NCI-H1105 (cell line): Measurements from ENCODE around the gene ITIH5.
A peak's percentile ranks its signal among the peaks of the same experiment; 100 is the strongest.
"Not testable (repeated sequence)": the region's sequence is repeated elsewhere in the genome, so short reads cannot be mapped to it uniquely, and the experiment has no call there.

ENCODE experiments used
- DNase-seq: peaks from one replicate; lab custom pipeline; 2025; lab: John Stamatoyannopoulos, UW

The ITIH5 gene

DNA sequence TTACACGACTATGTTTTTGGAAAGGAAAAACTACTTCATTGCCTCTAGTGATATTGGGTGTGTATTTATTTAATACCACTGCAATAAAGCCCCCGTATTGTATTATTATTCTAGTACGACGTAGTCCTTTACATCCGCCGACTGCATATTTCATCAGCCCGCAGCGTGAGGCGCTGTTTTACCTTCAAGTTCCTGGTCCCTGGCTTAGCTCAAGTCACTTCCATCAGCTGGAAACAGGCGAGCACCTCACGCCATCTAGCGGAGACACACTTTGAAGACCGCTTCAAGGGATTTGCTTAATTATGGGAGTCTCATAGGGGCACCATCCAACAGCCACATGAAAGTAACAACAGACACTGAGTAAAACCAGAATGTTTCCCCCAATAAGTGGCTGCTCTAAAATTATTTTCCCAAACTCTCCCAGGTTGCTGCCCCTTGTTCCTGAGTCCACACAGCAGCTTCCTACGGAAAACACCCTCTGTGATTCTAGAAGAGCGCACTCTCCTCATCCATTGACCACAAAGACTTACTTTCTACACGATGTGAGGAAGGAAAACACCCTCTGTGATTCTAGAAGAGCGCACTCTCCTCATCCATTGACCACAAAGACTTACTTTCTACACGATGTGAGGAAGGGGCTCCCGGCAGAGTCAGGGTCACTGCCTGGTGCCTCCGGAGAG is 20.6 kb upstream of the ITIH5 start:
- DNase-seq = peak; percentile 63

DNA sequence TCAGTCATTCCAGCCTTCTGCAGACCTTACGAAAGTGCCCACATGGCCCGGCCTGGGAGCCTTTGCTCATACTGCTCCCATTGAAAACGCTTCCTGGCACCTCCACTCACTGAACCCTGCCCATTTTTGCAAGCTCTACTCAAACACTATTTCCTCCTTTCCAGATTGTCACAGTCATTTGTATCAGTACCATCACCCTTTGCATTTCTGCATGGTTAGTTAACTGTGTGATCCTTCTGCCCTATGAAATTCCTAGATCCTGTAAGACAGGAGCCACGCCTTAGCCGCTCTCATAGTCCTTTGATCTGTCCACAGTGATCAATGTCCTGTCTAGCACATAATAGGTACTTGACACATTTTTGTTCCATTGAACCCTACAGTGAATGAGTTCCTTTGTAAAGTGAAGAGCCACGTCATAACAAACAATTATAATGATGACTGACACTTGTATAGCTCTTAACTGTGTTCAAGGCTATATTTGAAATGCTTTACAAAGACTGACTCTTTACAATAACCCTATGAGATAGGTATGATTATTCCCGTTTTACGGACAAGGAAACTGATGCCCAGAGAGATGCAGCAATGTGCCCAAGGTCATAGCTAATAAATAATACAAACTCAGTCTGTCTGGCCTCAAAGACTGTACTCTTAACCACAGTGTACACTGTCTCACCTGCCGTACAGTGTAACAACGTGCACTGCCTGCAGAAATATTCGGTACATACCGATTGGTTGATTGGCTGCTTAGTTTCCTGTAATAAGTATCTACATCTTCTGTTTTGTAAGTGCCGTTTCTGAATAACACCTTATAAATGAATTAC is 19.8 kb upstream of the ITIH5 start:
- DNase-seq = no peak

GRCh38 chr10:7680078-7680477 is 13.3 kb upstream of the ITIH5 start:
- not testable (repeated sequence) for DNase-seq

DNA sequence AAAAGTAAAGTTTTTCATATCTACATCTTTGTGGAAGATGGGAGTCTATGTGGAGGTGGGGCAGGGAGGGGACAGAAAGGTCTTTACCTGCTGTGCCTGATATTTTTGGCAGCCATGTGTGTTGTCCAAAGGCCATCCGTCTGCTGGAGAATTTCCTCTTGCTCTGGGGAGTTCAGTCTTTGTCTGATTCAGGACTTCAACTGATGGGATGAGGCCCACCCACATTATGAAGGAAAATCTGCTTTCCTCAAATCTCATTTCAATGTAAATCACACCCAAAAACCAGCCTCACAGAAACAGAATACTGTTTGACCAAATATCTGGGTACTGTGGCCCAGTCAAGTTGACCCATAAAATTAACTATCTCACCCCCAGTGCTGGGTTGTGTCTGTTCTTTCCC is 12.5 kb upstream of the ITIH5 start:
- DNase-seq = no peak

DNA sequence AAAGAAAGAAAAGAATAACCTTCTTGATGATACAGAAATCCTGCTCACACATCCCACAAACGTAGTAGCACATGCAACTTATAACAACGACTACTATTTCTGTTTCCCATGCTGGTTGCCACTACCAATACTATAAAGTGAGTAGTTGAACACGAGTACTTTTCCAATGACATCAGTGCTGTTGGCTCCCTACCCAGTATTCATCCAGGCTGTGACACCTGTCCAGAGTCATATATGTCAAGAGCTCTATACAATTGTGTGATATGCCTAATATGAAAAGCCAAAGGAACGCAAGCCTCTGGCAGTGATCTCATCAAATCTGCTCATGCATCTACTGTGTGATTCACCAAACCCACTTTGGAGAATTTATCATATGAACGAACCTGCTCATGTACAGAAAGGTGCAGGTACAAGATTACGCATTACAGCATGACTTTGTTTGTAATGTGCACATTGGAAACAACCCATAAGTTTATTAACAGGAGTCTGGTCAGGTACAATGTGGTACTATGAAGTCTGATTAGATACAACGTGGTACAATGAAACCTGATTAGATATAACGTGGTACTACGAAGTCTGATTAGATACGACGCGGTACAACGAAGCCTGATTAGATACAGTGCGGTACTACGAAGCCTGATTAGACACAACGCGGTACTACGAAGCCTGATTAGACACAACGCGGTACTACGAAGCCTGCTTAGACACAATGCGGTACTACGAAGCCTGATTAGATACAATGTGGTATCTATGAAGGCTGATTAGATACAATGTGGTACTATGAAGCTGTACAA is 5.8 kb upstream of the ITIH5 start:
- DNase-seq = no peak

DNA sequence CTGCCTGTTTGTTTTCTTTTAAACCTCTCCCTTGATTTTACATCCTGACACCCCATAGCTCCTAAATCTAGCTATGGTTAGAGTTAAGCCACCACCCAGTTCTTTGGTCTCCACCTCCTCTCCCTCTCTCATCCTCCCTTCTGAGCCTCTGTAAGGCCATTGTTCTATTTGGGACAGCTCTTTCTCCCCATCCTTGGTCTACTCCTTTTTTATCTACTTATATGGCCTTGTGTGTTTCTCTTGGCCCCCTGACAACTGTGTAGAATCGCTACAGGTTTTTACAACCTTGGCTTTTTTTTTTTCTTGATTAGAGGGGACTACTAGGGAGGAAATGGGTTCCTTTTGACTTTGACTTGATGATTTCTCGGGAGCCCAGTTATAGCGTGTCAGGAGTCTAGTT is 3.4 kb upstream of the ITIH5 start:
- DNase-seq = no peak

DNA sequence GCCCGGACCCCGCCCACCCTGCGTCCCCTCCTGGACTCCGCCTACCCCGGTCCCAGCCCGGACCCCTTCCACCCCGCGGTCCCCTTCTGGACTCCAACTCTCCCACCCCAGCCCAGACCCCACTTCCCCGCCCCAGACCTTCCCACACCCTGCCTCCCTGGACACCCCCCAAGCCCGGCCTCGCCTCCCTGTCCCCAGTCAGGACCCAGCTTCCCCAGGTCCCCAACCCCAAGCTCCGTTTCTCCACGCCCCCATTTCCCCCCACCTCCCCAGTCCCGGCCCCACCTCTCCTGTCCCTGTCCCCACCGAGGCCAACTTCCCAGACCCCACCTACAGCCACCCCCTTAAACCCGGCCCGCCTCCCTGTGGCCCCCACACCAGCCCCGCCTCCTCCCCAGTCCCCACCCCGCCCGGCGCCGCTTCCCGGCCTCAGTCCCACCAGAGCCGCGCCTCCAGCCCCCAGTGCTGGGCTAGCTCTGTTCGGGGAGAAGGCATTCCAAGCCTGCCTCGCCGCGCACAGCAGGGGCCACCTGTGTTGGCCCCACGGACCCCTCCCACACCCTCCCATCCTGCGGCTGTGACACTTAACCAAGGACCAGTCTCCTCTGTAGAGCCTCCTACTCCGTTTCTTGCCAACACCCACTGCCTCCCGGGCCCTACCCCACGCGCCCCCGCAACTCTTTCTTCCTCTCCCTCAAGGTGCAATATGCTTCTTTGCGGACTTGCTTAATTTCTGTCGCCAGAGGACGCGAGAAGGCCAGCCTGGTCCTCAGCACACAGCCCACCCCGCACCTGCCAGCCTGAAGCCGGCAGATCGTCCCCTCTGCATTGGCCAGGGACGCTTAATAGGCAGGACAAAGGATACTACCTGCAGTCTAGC is 736 bp upstream of the ITIH5 start:
- no peak for DNase-seq

- DNase-seq = no peak
Measured at GRCh38 chr10:7665767-7666166, 999 bp downstream of the ITIH5 start.

DNA sequence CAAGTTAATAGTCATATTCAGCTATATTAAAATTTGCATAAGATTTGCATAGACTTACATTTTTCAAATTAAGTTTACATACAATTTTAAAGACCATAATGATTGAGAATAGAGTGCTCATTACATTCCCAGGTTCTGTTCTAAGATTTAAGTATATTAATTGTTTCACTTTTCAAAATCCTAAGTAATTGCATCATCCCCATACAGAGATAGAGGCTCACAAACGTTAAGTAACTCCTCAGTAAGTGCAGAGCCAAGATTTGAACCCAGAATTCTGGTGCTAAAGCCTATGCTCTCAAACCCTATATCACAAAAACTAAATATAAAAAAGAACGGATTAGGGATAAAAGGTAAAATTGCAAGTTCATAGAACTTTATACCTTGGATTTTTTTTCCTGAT is 2.1 kb downstream of the ITIH5 start:
- no peak for DNase-seq

- DNase-seq = no peak
Measured at GRCh38 chr10:7662522-7662921, 4.2 kb downstream of the ITIH5 start.

DNA sequence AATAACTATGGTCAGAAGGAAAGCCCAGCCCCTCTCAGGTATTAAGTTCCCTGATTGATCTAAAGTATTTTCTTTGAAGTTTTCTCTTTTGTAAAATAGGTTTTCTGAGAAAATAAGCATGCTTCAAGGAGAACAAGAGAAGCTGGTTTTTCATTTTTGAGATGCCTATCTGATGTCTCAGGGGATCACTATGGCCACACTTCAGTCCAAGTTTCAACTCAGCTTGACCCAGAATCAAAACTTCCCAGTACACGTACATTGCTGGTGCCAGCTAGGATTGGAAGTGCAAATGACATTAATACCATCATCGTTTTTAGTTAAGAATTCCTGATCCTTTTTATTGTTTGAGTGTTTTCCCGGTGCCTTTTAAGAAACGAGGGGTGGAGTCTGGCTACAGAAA is 7.2 kb downstream of the ITIH5 start:
- DNase-seq = no peak

GRCh38 chr10:7657552-7657951 is 9.2 kb downstream of the ITIH5 start:
- DNase-seq = no peak

DNA sequence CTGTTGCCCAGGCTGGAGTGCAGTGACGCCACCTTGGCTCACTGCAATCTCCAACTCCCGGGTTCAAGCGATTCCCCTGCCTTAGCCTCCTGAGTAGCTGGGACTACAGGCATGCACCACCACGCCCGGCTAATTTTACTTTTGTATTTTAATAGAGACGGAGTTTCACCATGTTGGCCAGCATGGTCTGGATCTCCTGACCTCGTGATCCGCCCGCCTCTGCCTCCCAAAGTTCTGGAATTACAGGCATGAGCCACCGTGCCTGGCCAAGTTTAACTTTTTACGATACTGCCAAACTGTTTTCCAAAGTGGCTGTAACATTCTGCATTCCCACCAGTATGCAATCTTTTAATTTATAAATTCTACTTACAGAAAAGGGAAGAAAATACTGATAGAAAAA is 9.7 kb downstream of the ITIH5 start:
- not testable (repeated sequence) for DNase-seq

GRCh38 chr10:7651853-7652470 is 14.8 kb downstream of the ITIH5 start:
- no peak for DNase-seq

- no peak for DNase-seq
Measured at GRCh38 chr10:7649673-7650300, 17.0 kb downstream of the ITIH5 start.

DNA sequence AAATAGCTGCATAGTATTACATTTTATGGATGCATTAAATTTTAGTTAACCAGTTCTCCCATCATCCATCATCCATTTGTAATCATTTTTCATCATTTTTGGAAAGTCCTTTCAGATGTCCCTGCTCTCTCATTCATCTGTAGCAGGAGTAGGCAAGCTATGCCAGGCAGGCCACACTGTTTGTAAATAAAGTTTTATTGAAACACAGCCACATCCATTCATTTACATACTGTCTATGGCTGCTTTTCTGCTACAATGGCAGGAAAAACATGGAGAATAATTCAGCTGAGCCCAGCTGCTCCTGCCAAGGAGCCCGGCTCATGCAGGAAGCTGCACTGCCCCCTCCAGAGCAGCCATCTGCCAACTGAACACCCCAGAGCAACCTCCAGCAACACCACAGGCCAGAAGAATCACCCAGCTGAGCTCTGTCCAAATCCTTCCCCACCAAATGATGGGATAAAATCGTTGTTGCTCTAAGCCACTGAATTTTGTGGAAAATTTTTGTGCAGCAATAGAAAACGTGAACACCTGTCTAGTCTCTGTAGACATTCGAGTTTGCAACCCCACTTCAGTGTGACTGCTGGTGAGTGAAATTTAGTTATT is 19.6 kb downstream of the ITIH5 start:
- DNase-seq = no peak

DNA sequence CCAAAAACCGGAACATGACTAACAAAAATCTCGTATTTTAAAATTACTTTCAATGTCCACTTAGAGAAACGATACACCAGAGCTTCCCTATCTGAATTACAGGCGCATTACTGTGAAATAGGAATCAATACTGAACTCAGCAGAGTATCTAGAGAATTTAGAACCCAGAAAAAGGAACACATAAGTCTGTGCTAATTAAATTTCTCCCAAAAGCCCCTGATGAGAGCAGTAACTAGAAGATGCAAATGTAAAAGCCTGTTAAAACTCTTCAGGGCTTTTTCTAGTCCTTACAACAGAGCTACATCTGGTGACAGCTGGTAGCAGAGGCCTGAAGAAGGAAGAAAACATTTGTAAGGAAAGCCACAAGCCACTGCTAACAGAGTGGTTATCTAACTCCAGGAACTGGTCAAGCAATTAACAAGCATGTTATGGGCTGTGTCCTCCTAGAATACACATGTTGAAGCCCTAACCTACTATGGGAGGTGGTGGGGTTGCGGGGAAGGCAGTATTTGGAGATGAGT is 24.2 kb downstream of the ITIH5 start:
- no peak for DNase-seq

- no peak for DNase-seq
Measured at GRCh38 chr10:7635408-7636125, 31.2 kb downstream of the ITIH5 start.

DNA sequence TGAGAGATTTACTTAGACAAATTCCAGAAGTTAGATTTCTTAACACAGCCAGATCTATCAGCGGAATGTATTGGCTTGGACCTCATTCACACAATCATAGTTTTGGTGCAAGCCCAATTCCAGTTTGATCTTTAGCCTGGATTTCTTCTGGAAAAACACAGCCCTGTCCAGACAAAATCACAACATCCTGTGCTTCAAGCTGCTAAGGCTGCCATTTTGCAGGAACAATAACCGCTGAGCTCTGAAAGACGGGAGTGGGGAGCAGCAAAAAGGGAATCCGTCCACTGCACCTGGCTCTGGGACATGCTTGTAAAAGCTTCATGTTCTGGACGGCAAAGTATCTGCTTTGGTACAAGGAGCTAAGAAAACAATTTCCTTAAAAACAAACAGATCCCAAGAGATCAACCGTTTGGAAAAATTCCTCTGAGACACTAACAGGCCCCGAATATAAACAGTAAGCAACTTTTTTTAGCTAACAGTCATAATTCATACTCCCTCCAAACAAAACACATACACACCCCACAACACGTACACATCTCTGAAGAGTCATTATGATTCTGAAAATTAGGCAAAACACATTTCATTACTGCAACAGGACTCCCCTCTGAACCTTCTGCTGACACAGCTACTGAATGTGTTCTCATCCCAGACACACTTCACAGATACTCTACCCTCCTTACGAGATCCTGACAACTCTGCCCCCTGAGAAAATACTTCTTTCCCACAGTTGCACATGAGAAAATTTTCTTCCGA is 32.4 kb downstream of the ITIH5 start:
- DNase-seq = no peak
